Adrenal gland (tissue), 12 donors: ENCODE results near the gene IPO9. TPM values are rescaled to one million over a fixed set of nuclear protein-coding genes. Genes with fewer than 3 reads are reported as not detected.

Experiments used
- DNase-seq, 7 donors: peaks; one replicate each; pipeline ENCODE4 v3.0.0-alpha.2; 2019 to 2020
- H3K27ac ChIP-seq, 5 donors: fragments of 200-600 bp; sonication (generic) in 4 of 5; 1 replicate in 3 of 5; 2 replicates in 2 of 5; pipeline versions ENCODE4 v1.5.1 to v1.8.0; 2016 to 2020; ENCODE audit warnings: mild to moderate bottlenecking in 1 of 5
- H3K27me3 ChIP-seq: fragments of 200-600 bp; 2 replicates; pipeline ENCODE4 v1.8.0; 2021
- H3K36me3 ChIP-seq, 2 donors: fragments of 200-600 bp; replicated peaks in 1 of 2; 1 replicate in 1 of 2; 2 replicates in 1 of 2; pipeline versions ENCODE4 v1.5.1 to v1.8.0; 2018 to 2022
- H3K4me1 ChIP-seq, 2 donors: fragments of 200-600 bp; replicated peaks in 1 of 2; 1 replicate in 1 of 2; 2 replicates in 1 of 2; pipeline versions ENCODE4 v1.5.1 to v1.8.0; 2018 to 2021
- H3K4me3 ChIP-seq, 4 donors: fragments of 200-600 bp; sonication (generic) in 3 of 4; one replicate each; pipeline ENCODE4 v1.5.1; 2016 to 2018
- H3K9me3 ChIP-seq, 3 donors: fragments of 200-600 bp; sonication (generic) in 1 of 3; replicated peaks in 1 of 3; 1 replicate in 2 of 3; 2 replicates in 1 of 3; pipeline versions ENCODE4 v1.5.1 to v1.8.0; 2016 to 2021
- POLR2A ChIP-seq, 2 donors: fragments of 450-650 bp; IDR thresholded peaks; one replicate each; pipeline ENCODE4 v1.6.1; 2017; ENCODE audit warnings: antibody characterized with exemption in 2 of 2, mild to moderate bottlenecking in 2 of 2, moderate library complexity in 1 of 2
- WGBS, 4 donors: extraction: QIAGEN DNeasy Blood & Tissue Kit in 2 of 4; methylation state at CpG; one replicate each; pipeline versions ENCODE4 v1.1.5 to v1.1.7; 2013 to 2017; 5-methylcytosine and 5-hydroxymethylcytosine counted together
- intact Hi-C, 2 donors: fragments of 100-400 bp; cut with DNase I; formaldehyde crosslinking; loops; one replicate each; pipeline versions ENCODE4 v1.14.1 to v1.15.0; 2022 to 2023
- polyA plus RNA-seq, 3 donors: library from polyadenylated mRNA; stranded (reverse); fragments of 200-250 nt in 2 of 3; fragments of 350-450 nt in 1 of 3; fragmentation: Illumina TruSeq in 1 of 3; extraction: RNeasy Lipid Tissue Mini Kit (QIAGEN cat#74804) in 1 of 3; gene quantifications; one replicate each; pipeline ENCODE4 v1.2.3, GENCODE V29; 2013 to 2014
- total RNA-seq, 9 donors: library from RNA; depleted of rRNA in 4 of 9; stranded (reverse); fragments of >200 nt in 4 of 9; fragments of 120-200 nt in 1 of 9; fragmentation: NEBNext Ultra II Directional in 1 of 9; extraction: Animal tissue kit (Norgen Biotek cat#: 25700) in 1 of 9; gene quantifications; one replicate each; pipeline versions ENCODE4 v1.1.0 to v1.2.4, GENCODE V29; 2013 to 2023
- TF ChIP-seq, protein P1 (sequence below), 6 experiments: fragments of 450-650 bp in 4 of 6; fragments of 200-600 bp in 2 of 6; sonication (generic) in 1 of 6; IDR thresholded peaks; 1 replicate in 5 of 6; 2 replicates in 1 of 6; pipeline versions ENCODE4 v1.5.1 to v1.8.0; 2016 to 2021; ENCODE audit warnings: antibody characterized with exemption in 6 of 6, mild to moderate bottlenecking in 2 of 6, moderate library complexity in 1 of 6
- donor health status: healthy with polysubstance abuse.
- donor health status: Bipolar disorder and iron deficiency.
- donor health status: DM: yes; HTN: yes; CAD: no.
- donor health status: DM: no; HTN: no; CAD: no.
- donor health status: DM: no; HTN: no; CAD: no.
- donor health status: DM: yes; HTN: yes; CAD: no.

Gene IPO9
- total and polyA plus RNA-seq, 12 donors: 13.6 to 45.2 (median 28.5) TPM

- Histone ChIP-seq H3K4me1 (peaks cover 0 to 7% of the 10 kb centered on the region in 2 donors), H3K27ac (no peak overlapping the region), H3K4me3 (no peak overlapping the region), H3K36me3 (no peaks in the 10 kb centered on the region), H3K27me3 (no peaks in the 10 kb centered on the region), H3K9me3 (no peaks in the 10 kb centered on the region)
- intact Hi-C loops: no loop called here
- 98 to 100% (median 98%) methylated on average over 1 of the region's 1 CpG for WGBS, 4 donors
- no peak for DNase-seq
- TF ChIP-seq, protein P1, sequence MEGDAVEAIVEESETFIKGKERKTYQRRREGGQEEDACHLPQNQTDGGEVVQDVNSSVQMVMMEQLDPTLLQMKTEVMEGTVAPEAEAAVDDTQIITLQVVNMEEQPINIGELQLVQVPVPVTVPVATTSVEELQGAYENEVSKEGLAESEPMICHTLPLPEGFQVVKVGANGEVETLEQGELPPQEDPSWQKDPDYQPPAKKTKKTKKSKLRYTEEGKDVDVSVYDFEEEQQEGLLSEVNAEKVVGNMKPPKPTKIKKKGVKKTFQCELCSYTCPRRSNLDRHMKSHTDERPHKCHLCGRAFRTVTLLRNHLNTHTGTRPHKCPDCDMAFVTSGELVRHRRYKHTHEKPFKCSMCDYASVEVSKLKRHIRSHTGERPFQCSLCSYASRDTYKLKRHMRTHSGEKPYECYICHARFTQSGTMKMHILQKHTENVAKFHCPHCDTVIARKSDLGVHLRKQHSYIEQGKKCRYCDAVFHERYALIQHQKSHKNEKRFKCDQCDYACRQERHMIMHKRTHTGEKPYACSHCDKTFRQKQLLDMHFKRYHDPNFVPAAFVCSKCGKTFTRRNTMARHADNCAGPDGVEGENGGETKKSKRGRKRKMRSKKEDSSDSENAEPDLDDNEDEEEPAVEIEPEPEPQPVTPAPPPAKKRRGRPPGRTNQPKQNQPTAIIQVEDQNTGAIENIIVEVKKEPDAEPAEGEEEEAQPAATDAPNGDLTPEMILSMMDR (IDR thresholded peaks at IDR 0.05): no peak
- no peak for TF ChIP-seq POLR2A (IDR thresholded peaks at IDR 0.05)
These were observed 11.5 kb downstream of the IPO9 start for GRCh38 chr1:201840490-201840889.

DNA sequence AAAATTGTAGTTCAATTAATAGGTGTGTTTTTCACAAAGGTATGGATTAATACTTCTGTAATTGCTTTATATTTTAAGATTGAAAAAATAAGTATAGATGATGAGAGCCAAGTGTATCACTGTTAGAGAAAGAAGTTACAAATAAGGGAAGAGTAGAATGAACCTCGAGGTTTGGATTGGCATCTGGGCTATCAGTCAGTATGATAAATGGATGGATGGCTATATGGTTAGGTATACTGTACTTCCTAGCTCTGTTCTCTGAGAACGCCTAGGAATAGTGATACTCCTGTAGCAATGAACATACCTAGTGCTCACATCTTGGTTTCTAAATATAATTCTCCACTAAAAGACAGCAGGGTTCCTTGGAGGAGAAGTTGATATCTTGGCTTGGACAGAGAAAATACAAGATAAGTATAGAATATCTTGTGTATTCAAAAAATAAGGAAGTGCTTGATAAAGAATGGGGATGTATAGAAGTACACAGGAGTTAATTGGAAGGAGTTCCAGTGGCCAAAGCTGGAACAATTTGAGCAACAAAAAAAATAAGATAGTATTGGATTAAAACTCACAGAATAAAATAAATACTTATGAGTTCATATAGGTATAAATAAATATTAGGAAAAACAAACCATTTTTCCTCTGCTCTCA is 12.4 kb downstream of the IPO9 start:
- TF ChIP-seq, protein P1 (IDR thresholded peaks at IDR 0.05): no peak
- TF ChIP-seq POLR2A (IDR thresholded peaks at IDR 0.05): no peak
- 81 to 91% (median 86%) methylated on average over 2 of the region's 2 CpGs for WGBS, 4 donors
- Histone ChIP-seq H3K36me3 (no peaks in the 10 kb centered on the region), H3K4me1 (peaks cover 0 to 7% of the 10 kb centered on the region in 2 donors), H3K9me3 (no peaks in the 10 kb centered on the region), H3K27ac (no peak overlapping the region), H3K4me3 (no peak overlapping the region), H3K27me3 (no peaks in the 10 kb centered on the region)
- intact Hi-C loops: no loop called here
- DNase-seq: no peak

DNA sequence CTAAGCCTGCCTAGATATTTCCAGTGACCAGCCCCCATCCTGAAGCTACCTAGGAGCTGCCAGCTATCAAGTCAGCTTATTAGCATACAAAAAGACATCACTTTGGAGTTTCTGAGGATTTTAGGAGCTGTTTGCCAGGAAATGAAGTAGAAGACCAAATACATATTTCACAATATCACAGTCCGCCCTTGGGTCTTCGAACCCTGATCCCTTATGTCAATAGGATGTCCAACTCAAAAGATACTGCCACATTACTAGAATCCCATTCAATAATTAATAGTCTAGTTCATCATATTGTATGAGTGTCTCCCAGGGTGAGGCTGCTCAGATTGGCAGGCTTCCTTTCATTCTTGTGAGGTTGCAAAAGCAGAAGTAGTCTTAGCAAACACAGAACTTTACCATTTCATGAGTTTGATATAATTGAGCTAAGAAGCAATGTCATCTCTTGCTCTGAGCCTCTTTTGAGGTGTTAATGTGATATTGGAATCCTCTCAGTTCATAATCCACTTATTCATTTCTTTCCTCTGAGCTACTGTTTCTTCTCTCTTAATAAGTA is 13.6 kb downstream of the IPO9 start:
- no peaks in the 10 kb centered on the region for H3K27me3 ChIP-seq
- H3K27ac ChIP-seq: no peak overlapping the region
- intact Hi-C loops: no loop called here
- WGBS, 4 donors: 85 to 100% (median 93%) methylated on average over 2 of the region's 2 CpGs
- H3K9me3 ChIP-seq: no peaks in the 10 kb centered on the region
- peaks cover 0 to 2% of the 10 kb centered on the region in 2 donors for H3K36me3 ChIP-seq
- peaks cover 0 to 7% of the 10 kb centered on the region in 2 donors for H3K4me1 ChIP-seq
- no peak overlapping the region for H3K4me3 ChIP-seq
- no peak for DNase-seq
- no peak for TF ChIP-seq POLR2A (IDR thresholded peaks at IDR 0.05)
- TF ChIP-seq, protein P1 (IDR thresholded peaks at IDR 0.05): no peak

GRCh38 chr1:201845331-201846083 is 16.6 kb downstream of the IPO9 start:
- TF ChIP-seq, protein P1 (IDR thresholded peaks at IDR 0.05): no peak
- TF ChIP-seq POLR2A (IDR thresholded peaks at IDR 0.05): no peak
- peaks cover 0 to 14% of the 10 kb centered on the region in 2 donors for H3K36me3 ChIP-seq
- H3K4me3 ChIP-seq: no peak overlapping the region
- intact Hi-C loops: no loop called here
- H3K9me3 ChIP-seq: no peaks in the 10 kb centered on the region
- DNase-seq: no peak
- H3K27ac ChIP-seq: no peak overlapping the region
- H3K27me3 ChIP-seq: no peaks in the 10 kb centered on the region
- 63 to 94% (median 71%) methylated on average over 2 of the region's 2 CpGs for WGBS, 4 donors
- H3K4me1 ChIP-seq: peaks cover 0 to 6% of the 10 kb centered on the region in 2 donors
